HS-5 (cell line): ENCODE data around the gene NOX3.
"Not testable (repeated sequence)": the region's sequence is repeated elsewhere in the genome, so short reads cannot be mapped to it uniquely, and the experiment has no call there.

Experiments used
- DNase-seq: peaks from one replicate; pipeline ENCODE4 v3.0.0-alpha.2; 2012; ENCODE audit warnings: low read depth

Gene NOX3

DNA sequence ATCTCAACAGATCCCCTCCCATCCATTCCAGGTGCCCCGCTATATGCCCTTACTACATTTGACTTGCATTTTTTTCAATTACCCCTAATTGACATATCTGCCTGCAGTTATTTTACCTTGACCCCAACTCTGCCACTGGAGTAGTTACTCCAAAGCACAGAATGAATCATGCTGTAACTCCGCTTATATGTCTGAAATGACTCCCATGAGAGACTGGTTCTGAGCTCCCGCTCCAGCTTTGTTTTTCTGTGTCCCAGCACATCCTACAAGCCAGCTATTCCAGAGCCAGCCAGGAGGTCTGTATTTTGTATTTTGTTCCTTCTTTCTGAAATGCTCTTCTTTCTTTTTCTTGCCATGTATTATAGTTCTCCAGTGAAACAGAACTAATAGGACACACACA lies 10.9 kb upstream of the NOX3 start:
- DNase-seq: no peak

DNA sequence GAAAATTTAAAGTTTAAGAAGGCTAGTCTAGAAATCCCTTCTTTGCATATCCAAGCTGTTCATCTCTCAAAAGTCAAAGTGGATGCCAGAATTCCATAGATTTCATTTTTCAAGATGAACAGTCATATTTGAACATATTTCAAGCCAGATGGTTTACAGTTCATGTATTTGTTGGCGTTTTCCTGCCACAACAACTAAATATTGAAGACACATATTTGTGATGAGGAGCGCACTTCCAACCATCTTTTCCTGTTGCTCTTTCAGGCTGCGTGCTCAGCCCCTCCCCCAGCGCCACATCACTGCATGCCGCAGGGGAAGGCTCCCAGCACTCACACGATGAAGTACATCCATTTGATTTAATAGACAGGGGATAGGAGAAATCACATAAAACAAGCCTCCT lies 5.9 kb upstream of the NOX3 start:
- DNase-seq: no peak

DNA sequence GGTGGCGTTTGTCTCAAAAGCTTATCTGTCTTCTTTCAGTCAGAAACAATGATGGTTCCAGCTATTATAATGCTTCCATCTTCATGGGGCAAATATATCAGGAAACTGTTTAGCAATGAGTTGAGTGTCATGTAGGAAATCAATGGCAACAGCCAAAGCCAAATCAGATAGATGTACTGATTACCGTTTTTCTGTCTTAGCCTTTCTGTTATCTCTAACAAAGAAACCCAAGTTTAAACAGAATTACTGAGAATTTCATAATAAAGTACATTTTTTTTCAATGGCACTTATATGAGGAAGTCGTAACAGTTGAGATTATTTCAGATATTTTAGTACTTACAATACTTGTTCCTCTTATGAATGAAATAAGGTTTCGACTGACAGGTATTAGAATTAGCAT lies 1.2 kb downstream of the NOX3 start:
- no peak for DNase-seq

DNA sequence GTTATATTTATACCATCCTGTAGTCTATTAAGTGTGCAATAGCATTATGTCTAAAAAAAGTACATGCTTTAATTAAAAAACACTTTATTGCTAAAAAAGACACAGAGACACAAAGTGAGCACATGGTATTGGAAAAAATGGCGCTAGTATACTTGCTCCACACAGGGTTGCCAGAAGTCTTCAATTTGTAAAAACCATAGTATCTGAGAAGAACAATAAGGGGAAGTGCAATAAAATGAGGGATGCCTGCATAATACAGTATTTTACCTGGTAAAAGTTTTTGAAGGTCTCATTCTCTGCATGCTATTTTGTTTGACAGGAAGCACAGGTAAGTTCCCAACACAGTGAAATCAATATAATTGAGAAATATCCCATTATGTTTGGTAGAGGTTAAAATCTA lies 1.6 kb downstream of the NOX3 start:
- DNase-seq: no peak

DNA sequence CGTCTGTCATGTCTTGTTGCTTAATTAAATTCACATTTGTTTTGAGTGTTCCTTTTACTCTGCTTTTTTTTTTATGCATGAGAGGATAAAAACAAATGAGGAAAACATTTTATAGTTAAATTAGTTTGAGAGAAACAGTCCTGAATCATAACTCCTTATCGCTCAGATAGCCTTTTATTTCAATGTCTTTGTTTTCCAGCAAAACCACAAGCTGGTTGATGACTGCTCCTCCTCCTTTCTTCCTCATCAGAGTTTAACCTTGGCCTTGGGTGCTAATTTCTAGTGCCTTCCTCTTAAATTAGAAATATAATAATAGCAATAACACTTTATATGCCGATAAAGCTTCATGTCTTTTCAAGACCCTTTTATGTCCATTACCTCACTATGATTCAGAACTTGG lies 3.1 kb downstream of the NOX3 start:
- no peak for DNase-seq

DNA sequence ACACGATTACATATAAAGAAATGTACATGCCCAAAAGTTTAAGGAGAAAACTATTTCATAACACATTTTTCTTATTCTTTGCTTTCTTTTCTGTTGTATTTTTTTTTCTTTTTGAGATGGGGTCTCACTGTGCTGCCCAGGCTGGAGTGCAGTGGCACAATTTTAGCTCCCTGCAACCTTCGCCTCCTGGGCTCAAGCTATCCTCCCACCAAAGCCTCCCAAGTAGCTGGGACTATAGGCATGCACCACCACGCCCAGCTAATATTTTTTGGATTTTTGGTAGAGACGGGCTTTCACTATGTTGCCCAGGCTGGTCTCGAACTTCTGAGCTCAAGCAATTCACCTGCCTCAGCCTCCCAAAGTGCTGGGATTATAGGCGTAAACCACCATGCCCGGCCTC lies 4.1 kb downstream of the NOX3 start:
- DNase-seq: not testable (repeated sequence)

DNA sequence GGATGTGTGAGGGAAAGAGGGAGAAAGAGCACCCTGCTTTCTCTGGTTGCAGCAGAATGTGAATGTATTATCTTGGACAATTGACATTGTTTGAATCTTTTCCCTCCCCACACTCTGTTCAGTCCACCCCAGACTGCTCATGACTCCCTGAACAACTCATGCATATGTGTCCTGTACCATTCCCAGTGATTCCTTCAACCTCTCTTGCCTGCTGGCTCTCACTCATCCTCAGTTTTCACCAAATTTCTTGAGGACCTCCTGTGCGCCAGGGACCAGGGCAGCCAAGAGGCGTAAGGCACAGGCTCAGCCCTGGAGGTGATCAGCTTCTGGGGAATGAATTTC lies 5.4 kb downstream of the NOX3 start:
- DNase-seq: no peak

DNA sequence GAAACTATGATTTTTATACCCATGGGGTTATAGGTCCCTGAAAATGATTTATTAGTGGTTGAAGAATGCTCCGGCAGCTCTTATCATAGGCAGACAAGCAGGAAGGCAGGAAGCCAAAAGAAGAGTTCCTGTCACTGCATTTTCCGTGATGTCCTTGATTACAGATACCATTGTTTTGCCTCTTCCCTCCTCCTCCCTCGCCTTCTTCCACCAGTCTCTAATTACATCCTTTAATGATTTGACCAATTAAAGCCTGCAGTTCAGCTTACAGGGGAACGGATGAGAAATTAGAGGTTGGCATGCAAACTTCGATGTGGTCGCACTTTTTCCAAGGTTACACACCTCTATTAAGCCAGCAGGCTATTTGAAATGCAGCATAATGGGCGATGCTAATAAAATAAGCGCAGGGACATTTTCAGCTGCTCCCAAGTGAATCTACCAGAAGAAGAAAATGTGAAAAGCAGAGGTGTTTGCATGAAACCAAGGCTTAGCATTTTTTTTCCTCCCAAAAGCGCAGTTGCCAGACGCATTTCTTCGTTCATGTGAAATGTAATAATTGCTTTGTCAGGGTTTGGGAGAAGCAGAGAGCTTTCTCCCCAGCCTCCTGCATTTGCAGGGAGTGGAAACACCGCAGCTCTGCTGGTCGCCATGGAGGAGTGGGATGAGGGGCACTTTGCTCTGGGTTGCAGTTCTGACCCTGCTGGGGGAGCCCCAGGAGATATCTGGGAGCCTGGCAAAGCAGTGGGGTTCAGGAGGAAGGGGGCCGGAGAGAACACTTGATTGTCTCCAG lies 6.0 kb downstream of the NOX3 start:
- no peak for DNase-seq

DNA sequence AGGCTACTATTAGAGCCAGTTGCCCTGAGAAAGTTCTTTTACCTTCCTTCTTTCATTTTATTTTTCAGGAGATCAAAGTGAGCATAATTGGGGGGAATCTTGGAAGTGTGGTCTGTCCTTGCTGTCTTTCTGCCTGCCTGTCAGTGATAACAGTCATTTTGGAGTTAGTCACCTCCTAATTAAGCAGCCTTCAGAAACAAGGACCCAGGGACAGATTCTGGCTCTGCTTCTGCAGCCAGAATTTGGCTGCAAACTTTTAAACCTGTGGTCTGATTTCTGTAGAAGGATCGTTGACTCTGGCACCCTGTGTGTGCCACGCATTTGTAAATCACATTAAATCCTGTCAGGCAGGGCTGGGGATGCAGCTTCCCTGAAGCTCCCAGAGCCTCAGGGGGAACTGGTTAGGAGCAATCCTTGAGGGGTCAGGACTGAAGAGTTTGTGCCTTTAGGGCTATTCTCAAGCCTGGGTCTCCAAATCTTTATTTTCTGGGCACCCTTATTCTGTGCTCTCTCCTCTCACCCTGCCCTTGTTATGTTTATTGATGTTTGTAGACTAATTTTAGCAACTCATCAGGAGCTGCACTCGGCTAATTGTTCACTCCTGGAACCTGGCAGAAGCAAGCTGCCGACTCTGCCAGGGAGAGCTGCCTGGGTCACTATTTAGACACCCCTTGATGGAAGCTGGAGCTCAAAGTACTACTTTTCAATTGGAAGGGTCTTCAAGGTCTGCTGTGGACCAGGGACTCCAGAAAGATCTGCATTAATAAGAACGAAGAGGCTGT lies 6.8 kb downstream of the NOX3 start:
- no peak for DNase-seq

DNA sequence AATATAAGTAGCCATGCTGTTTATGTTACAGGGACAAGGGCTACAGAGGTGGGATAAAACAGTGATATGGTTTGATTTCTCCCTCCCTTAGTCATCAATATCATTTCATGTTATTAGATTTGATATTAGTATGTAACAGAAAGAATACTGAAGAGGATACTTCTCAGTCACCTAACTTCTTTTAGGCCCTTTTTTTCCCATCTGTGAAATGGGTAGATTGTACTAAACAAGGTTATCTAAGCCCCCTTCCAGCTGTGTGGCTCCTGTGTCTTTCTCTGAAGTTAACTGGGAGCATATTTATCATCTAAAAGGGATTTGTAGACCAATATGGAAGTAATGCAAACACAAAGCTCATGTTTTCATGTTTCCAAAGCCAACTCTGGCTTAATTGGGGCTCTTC lies 7.7 kb downstream of the NOX3 start:
- DNase-seq: no peak

DNA sequence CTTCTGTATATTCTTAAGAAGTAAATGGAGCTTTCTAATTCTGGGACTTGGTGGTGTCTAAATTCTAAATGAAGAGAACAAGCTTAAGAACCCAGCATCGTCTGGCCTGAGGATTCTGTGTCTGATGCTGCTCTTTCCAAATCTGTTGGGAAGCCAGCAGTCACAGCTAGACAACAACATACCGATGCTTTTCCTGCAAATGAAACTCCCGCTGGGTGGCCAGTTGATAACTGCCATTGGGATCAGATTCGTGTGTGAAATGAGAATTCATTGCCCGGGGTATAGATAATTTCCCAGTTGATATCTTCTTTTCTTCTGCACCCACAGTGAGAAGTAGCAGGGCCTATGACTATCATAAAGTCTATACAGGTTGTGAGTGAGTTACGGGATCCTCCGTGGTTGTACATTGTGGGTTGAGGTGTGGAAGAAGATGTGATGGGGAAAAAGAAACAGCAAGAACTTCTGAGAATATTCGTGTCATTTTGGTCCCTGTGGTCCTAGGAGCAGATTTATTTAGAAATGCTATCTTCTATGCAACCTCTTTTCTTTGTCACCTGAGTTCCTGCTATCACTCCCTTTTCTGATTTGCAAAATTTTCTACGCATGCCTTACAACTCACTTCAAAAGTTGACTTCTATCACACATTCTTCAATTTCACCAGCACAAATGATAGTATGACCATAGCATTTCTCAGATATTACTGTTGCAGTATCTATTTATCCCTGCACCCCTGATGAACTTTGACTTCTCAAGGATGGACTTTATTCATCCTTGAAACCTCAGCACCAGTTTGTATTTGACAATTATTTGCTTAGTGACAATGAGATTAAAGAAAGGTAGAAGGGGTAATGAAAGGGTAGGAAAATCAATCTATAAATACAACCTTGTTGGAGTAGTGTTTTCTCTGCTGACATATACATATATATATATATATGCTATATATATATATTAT lies 10.4 kb downstream of the NOX3 start:
- DNase-seq: no peak

DNA sequence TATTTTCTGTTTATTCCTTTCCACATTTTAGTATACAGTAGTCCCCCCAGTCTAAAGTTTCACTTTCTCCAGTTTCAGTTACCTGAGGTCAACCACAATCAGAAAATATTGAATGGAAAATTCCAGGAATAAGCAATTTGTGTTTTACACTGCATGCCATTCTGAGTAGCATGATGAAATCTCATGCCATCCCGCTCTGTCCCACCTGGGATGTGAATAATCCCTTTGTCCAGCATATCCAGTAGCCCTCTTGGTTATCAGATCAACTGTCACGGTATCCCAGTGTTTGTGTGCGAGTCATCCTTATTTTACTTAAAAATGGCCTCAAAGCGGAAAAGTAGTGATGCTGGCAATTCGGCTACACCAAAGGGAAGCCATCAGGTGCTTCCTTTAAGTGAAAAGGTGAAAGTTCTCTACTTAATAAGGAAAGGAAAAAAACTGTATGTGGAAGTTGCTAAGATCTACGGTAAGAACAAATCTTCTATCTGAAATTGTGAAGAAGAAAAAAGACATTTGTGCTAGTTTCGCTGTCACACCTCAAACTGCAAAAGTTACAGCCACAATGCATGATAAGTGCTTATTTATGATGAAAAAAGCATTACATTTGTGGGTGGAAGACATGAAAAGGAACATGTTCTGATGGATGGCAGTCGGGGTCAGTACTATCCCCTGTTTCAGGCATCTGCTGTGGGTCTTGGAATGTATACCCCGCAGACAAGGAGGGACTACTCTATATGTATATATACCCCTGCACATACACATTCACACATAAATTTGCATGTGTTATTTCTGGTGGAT lies 11.3 kb downstream of the NOX3 start:
- no peak for DNase-seq

DNA sequence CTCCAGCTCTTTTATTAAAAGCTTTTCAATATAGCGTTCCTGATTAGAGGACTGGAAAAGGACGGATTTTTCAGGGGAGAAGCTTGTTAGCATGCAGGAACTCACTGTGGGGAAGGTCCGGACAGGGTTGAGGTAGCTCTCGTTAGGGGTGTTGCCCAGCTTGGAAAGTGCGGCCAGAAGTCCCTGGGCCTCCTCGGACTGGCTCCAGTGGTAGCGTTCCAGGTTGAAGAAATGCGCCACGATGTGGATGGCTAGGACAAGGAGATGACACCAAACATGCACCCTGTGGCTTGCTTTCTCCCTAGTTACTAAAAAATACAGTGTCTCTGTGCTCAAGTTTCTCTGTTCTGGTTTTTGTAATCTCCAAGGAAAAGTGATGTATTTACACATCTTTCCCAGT lies 12.5 kb downstream of the NOX3 start:
- DNase-seq: no peak

DNA sequence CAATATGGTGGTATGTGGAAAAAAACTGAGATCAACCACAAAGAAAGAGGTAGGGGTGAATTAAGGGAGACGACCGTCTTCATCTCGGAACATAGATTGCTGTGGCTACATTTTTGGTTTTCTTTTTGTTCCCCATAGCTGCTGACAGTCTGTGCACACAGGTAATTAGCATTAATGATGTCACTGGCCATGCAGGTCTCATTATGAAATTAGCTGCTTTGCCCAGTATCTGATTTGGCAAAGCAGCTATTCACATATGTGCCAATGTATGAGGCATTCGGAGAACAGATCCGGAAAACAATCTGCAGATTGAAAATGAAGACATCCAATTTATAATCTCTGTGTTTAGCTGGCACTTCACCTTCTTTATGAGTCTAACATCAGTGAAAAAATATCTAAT lies 13.1 kb downstream of the NOX3 start:
- no peak for DNase-seq

DNA sequence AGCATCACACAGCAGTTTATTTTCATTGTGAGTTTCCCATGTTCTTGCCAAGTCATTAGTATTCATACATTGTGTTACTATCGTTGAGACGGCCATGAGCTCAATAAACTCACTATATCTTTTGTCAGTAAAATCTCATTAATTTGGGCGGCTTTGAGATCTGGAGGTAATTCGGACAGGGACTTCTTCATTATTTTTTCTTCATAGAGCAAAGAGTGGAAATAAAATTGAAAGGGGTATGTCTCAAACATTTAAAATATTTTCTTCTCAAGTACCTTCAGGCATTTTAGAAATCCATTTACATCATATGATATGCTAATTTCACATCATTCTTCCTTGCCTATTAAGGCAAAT lies 14.6 kb downstream of the NOX3 start:
- no peak for DNase-seq

DNA sequence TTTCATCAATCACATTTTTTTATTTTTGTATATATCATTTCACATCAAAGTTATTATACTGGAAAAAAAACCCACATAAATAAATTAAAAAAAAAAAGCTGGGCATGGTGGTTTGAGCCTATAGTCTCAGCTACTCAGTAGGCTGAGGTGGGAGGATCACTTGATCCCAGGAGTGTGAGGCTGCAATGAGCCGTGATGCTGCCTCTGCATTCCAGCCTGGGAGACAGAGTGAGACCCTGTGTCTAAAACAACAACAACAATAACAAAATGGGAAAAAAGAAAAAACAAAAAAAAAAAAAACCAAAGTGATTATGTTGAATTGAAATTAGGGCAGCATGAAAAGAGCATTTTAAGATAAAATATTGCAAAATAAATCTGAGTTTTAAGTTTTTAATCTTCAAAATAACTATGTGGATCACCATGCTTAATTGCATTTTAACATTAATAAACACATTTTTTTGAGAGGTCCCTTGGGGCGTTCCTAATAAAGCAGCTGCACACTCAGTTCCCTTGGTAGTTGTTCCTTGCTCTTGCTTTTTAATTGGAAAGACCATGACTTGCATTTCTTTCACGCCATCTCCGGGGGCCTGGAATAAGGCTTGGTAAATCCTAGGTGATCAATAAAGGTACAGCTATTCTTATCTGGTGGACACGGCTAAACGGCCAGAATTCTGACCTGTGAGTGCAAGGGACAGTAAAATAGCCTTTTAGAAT lies 15.1 kb downstream of the NOX3 start:
- no peak for DNase-seq

DNA sequence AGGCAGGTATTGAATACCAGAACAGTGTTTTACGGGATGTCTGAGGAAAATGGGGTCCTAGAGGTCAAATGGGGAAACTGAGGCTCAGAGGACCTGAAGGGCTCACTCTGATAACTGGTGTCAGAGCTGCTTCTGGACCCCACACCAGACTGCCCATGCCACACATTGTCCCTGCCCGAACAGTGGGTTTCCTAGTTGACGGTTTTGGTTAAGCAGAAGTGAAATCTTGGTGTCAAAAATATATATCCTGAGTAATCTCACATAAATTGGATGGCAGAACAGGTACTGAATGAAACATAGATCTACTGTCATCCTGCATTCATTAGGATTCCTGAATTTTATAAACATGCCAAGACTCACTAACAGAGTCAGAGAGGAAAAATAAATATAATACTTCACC lies 16.3 kb downstream of the NOX3 start:
- no peak for DNase-seq

DNA sequence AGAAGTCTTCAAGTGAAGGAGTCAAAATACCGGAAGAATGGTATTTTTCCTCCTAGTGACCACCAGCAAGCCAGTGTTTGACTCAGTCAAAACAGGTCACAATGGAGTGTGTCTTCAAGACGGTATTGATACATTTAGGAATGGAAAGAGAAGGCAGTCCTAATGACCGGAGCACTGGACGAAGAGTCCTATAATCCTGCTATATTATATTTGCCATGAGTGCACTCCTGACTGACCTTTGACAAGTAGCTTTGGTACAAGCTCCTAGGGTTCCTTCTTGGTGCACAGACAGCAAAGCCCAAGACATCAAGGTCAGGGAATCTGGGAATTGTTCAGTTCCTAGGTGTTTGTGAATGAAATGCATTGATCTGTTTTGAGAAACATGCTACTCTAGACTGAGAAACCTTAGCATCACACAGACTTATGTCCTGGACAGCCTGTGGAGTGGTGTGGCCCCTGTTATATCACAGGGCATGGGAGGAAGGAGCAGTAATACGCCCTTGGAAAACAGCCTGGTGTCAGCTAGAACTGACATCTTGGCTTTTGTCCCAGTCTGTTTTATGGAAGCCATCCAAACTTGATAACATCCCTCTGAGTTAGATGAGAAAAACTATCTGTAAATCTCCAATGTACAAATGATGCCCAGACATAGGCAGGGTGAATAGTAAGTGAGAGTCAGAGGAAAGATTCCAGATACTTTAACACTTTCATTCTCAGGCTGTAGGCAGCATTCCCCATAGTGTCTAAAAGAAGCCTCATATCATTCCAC lies 18.5 kb downstream of the NOX3 start:
- DNase-seq: no peak

DNA sequence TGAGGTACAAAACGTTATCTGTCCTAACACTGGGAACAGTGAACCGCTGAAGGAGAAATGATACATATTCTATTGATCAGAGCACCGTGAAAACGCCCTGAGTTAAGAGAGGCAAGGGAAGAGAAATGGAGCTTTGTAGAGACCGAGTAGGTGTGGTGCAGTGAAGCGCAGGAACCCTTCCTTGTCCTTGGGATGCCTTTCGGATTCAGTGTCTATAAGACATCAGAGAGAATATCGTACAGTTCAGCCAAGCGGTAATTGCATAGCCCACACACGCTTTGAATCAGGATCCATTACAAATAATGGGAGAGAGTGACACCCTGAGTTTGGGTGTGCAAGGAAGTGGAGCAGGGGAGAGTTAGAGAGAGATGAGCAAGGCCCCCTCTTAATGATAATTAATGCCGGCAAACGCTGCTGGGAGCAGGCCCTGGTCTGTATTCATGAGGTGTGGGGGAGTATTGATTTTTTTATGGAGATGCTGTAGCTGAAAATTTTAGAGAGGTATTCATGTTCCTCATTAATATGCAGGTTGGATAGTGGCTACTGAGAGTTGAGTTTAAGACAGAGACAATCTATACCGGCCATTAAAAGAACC lies 20.7 kb downstream of the NOX3 start:
- DNase-seq: no peak

DNA sequence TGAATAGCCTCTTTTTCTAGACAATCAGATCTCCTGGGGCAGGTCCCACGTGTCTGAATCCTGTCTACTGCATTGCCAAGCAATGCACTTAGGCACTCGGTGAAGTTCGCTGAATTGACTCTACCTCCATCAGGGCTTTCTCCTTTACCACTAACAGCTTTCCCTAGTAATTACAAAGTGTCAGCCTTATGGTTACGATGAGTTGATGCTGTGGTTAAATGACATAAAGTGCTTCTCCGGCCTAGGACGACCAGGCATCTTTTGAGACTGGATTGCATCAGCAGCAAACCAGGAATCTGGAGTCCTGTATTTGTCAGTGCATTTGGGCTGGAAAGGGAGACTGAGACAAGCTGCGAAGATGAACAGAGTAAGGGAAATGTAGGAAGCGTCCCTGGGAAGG lies 21.5 kb downstream of the NOX3 start:
- DNase-seq: no peak
